Spleen (tissue), 11 donors: ENCODE results near the gene COX4I1. TPM values are rescaled to one million over a fixed set of nuclear protein-coding genes. Genes with fewer than 3 reads are reported as not detected.

Experiments
- DNase-seq: peaks from one replicate; pipeline ENCODE4 v3.0.0-alpha.2; 2020
- H3K27ac ChIP-seq, 8 donors: fragments of 200-600 bp; sonication (generic) in 7 of 8; 1 replicate in 4 of 8; 2 replicates in 4 of 8; pipeline versions ENCODE4 v1.5.0 to v1.8.0; 2016 to 2021; ENCODE audit warnings: inconsistent platforms in 4 of 8, mild to moderate bottlenecking in 4 of 8, moderate library complexity in 1 of 8
- H3K27me3 ChIP-seq, 7 donors: fragments of 200-600 bp; sonication (generic) in 6 of 7; replicated peaks in 1 of 7; 1 replicate in 4 of 7; 2 replicates in 3 of 7; pipeline versions ENCODE4 v1.5.0 to v1.8.0; 2016 to 2021; ENCODE audit warnings: inconsistent platforms in 3 of 7, mild to moderate bottlenecking in 1 of 7
- H3K36me3 ChIP-seq, 6 donors: fragments of 200-600 bp; sonication (generic) in 5 of 6; 1 replicate in 4 of 6; 2 replicates in 2 of 6; pipeline versions ENCODE4 v1.5.0 to v1.8.0; 2016 to 2021; ENCODE audit warnings: inconsistent platforms in 2 of 6
- H3K4me1 ChIP-seq, 6 donors: fragments of 200-600 bp; sonication (generic) in 5 of 6; 1 replicate in 3 of 6; 2 replicates in 3 of 6; pipeline versions ENCODE4 v1.5.0 to v1.8.0; 2016 to 2021; ENCODE audit warnings: inconsistent platforms in 3 of 6
- H3K4me3 ChIP-seq, 8 donors: fragments of 200-600 bp; sonication (generic) in 7 of 8; 1 replicate in 4 of 8; 2 replicates in 4 of 8; pipeline versions ENCODE4 v1.5.0 to v1.8.0; 2016 to 2021; ENCODE audit warnings: inconsistent platforms in 4 of 8, mild to moderate bottlenecking in 4 of 8, moderate library complexity in 2 of 8
- H3K9me3 ChIP-seq, 8 donors: fragments of 200-600 bp; sonication (generic) in 7 of 8; 1 replicate in 4 of 8; 2 replicates in 4 of 8; pipeline versions ENCODE4 v1.5.0 to v1.8.0; 2016 to 2021; ENCODE audit warnings: inconsistent platforms in 4 of 8
- CTCF ChIP-seq, 11 experiments: fragments of 200-600 bp in 7 of 11; fragments of 450-650 bp in 4 of 11; sonication (generic) in 4 of 11; IDR thresholded peaks in 8 of 11; conservative IDR thresholded peaks in 3 of 11; 1 replicate in 7 of 11; 2 replicates in 4 of 11; pipeline versions ENCODE4 v1.4.0 to v1.8.0; 2016 to 2021; ENCODE audit warnings: antibody characterized with exemption in 11 of 11, inconsistent platforms in 4 of 11, mild to moderate bottlenecking in 1 of 11
- POLR2A ChIP-seq, 3 donors: fragments of 450-650 bp; IDR thresholded peaks; one replicate each; pipeline ENCODE4 v1.5.1; 2017; ENCODE audit warnings: antibody characterized with exemption in 3 of 3, mild to moderate bottlenecking in 1 of 3
- POLR2AphosphoS5 ChIP-seq, 3 donors: sonication (generic); formaldehyde crosslinking; IDR thresholded peaks; one replicate each; pipeline ENCODE4 v1.5.1; 2017; ENCODE audit warnings: antibody characterized with exemption in 3 of 3
- WGBS, 5 donors: extraction: QIAGEN DNeasy Blood & Tissue Kit in 3 of 5; methylation state at CpG; one replicate each; pipeline versions ENCODE4 v1.1.5 to v1.1.7; 2013 to 2018; 5-methylcytosine and 5-hydroxymethylcytosine counted together
- intact Hi-C: fragments of 100-400 bp; cut with DNase I; formaldehyde crosslinking; loops from one replicate; pipeline ENCODE4 v1.15.0; 2023; ENCODE audit warnings: low total_unique reads
- polyA plus RNA-seq, 3 donors: library from polyadenylated mRNA; stranded (reverse); fragments of 200-250 nt; gene quantifications; one replicate each; pipeline ENCODE4 v1.2.1, GENCODE V29; 2013
- total RNA-seq, 7 donors: library from RNA; depleted of rRNA in 3 of 7; stranded (reverse); fragments of >200 nt in 3 of 7; fragmentation: NEBNext Ultra II Directional in 4 of 7; extraction: Animal tissue kit (Norgen Biotek cat#: 25700) in 4 of 7; gene quantifications; one replicate each; pipeline versions ENCODE4 v1.1.0 to v1.2.1, GENCODE V29; 2016 to 2021
- donor health status: healthy with polysubstance abuse.
- donor health status: DM: no; HTN: no; CAD: no; lungs with moderate emphysema.
- donor health status: DM: no; HTN: no; CAD: no.
- donor health status: Bipolar disorder and iron deficiency.
- donor health status: healthy.
- donor health status: DM: no; HTN: no; CAD: no.
- donor health status: DM: yes; HTN: yes; CAD: no.

COX4I1 gene
- total and polyA plus RNA-seq, 10 donors, result 348 to 1,132 (median 450) TPM

- DNase-seq, result no peak
- no peak overlapping the region for H3K4me3 ChIP-seq
- H3K27ac ChIP-seq, result no peak overlapping the region
- peaks cover 0 to 26% (median 0%) of the 10 kb centered on the region in 7 donors for H3K27me3 ChIP-seq
- peaks cover 0 to 3% (median 0%) of the 10 kb centered on the region in 8 donors for H3K9me3 ChIP-seq
- no peak for TF ChIP-seq CTCF (IDR thresholded peaks at IDR 0.05 in 8 of 11, conservative IDR thresholded peaks at IDR 0.05 in 3 of 11)
- no peak for TF ChIP-seq POLR2A (IDR thresholded peaks at IDR 0.05)
- no peak for TF ChIP-seq POLR2AphosphoS5 (IDR thresholded peaks at IDR 0.05)
- peaks cover 0 to 29% (median 8%) of the 10 kb centered on the region in 6 donors for H3K4me1 ChIP-seq
- 87 to 94% (median 88%) methylated on average over 9 of the region's 9 CpGs for WGBS, 5 donors
- intact Hi-C loops, result no loop called here
- H3K36me3 ChIP-seq, result no peaks in the 10 kb centered on the region
These were observed 42.9 kb downstream of the COX4I1 start for GRCh38 chr16:85842435-85842834.

- no peaks in the 10 kb centered on the region for H3K36me3 ChIP-seq
- WGBS, 5 donors, result 93 to 98% (median 96%) methylated on average over 9 of the region's 9 CpGs
- H3K4me1 ChIP-seq, result peaks cover 0 to 33% (median 8%) of the 10 kb centered on the region in 6 donors
- H3K9me3 ChIP-seq, result peaks cover 0 to 3% (median 0%) of the 10 kb centered on the region in 8 donors
- peaks cover 0 to 27% (median 0%) of the 10 kb centered on the region in 7 donors for H3K27me3 ChIP-seq
- no peak overlapping the region for H3K27ac ChIP-seq
- DNase-seq, result peak; percentile 45
- no peak overlapping the region for H3K4me3 ChIP-seq
- intact Hi-C loops, result no loop called here
- TF ChIP-seq CTCF (IDR thresholded peaks at IDR 0.05 in 8 of 11, conservative IDR thresholded peaks at IDR 0.05 in 3 of 11) (no peak), POLR2A (IDR thresholded peaks at IDR 0.05) (no peak), POLR2AphosphoS5 (IDR thresholded peaks at IDR 0.05) (no peak)
These were observed 43.4 kb downstream of the COX4I1 start for GRCh38 chr16:85842848-85843247.

- DNase-seq, result no peak
- Histone ChIP-seq H3K4me1 (peaks cover 0 to 33% (median 8%) of the 10 kb centered on the region in 6 donors), H3K27ac (no peak overlapping the region), H3K36me3 (no peaks in the 10 kb centered on the region), H3K4me3 (no peak overlapping the region), H3K27me3 (peaks cover 0 to 30% (median 0%) of the 10 kb centered on the region in 7 donors), H3K9me3 (peaks cover 0 to 3% (median 0%) of the 10 kb centered on the region in 8 donors)
- no peak for TF ChIP-seq POLR2A (IDR thresholded peaks at IDR 0.05)
- no peak for TF ChIP-seq CTCF (IDR thresholded peaks at IDR 0.05 in 8 of 11, conservative IDR thresholded peaks at IDR 0.05 in 3 of 11)
- intact Hi-C loops, result no loop called here
- 87 to 94% (median 92%) methylated on average over 11 of the region's 11 CpGs for WGBS, 5 donors
These were observed 44.1 kb downstream of the COX4I1 start for GRCh38 chr16:85843471-85844168.

- Histone ChIP-seq H3K4me1 (peaks cover 0 to 28% (median 8%) of the 10 kb centered on the region in 6 donors), H3K36me3 (no peaks in the 10 kb centered on the region), H3K9me3 (peaks cover 0 to 3% (median 0%) of the 10 kb centered on the region in 8 donors), H3K27me3 (peaks cover 0 to 25% (median 0%) of the 10 kb centered on the region in 7 donors), H3K27ac (no peak overlapping the region), H3K4me3 (no peak overlapping the region)
- no peak for DNase-seq
- intact Hi-C loops, result no loop called here
- TF ChIP-seq POLR2A (IDR thresholded peaks at IDR 0.05) (no peak), POLR2AphosphoS5 (IDR thresholded peaks at IDR 0.05) (no peak)
These were observed 44.6 kb downstream of the COX4I1 start for GRCh38 chr16:85844169-85844481.
